GM04503 (cell line): Measurements from ENCODE around the gene YWHAQ.
"Not testable (repeated sequence)": the region's sequence is repeated elsewhere in the genome, so short reads cannot be mapped to it uniquely, and the experiment has no call there.

ENCODE experiments used
- DNase-seq: peaks from one replicate; pipeline ENCODE4 v3.0.0-alpha.2; 2012; ENCODE audit warnings: low read depth

Gene YWHAQ

GRCh38 chr2:9552219-9553178 is 78.3 kb downstream of the YWHAQ start:
- DNase-seq: peak; percentile 61

- DNase-seq: not testable (repeated sequence)
Measured at GRCh38 chr2:9550859-9551391, 79.9 kb downstream of the YWHAQ start.

GRCh38 chr2:9549420-9549819 is 81.4 kb downstream of the YWHAQ start:
- DNase-seq: no peak

GRCh38 chr2:9548506-9548905 is 82.3 kb downstream of the YWHAQ start:
- DNase-seq: no peak

- DNase-seq: peak; percentile 49
Measured at GRCh38 chr2:9547262-9547991, 83.4 kb downstream of the YWHAQ start.

GRCh38 chr2:9545502-9545901 is 85.3 kb downstream of the YWHAQ start:
- DNase-seq: no peak

- no peak for DNase-seq
Measured at GRCh38 chr2:9543557-9543956, 87.2 kb downstream of the YWHAQ start.

- DNase-seq: no peak
Measured at GRCh38 chr2:9539531-9539930, 91.3 kb downstream of the YWHAQ start.

GRCh38 chr2:9538000-9538507 is 92.7 kb downstream of the YWHAQ start:
- peak; percentile 97 for DNase-seq

- DNase-seq: no peak
Measured at GRCh38 chr2:9536504-9536903, 94.3 kb downstream of the YWHAQ start.

GRCh38 chr2:9535177-9535576 is 95.6 kb downstream of the YWHAQ start:
- no peak for DNase-seq
